ENCODE data around the gene DOCK7. TPM values are rescaled to one million over a fixed set of nuclear protein-coding genes. Genes with fewer than 3 reads are reported as not detected.

The DOCK7 gene
- total and polyA plus RNA-seq, 2 of the 13 experiments (the other 11 are each of a cell fraction or from before 2014, with no cell fraction given): 45.7 to 67.2 TPM

GRCh38 chr1:62436039-62436465, 252.1 kb downstream of the DOCK7 start (continued):
- TF ChIP-seq ZNF770 (CRISPR knock-in tag; IDR thresholded peaks at IDR 0.05) (no peak), PATZ1 (CRISPR knock-in tag; IDR thresholded peaks at IDR 0.05) (0 out of 2 replicates have a peak, but pooled peaks have one; percentile 9), ZNF607 (CRISPR knock-in tag; IDR thresholded peaks at IDR 0.05; ENCODE audit: borderline replicate concordance) (no peak), SNAPC2 (CRISPR knock-in tag; IDR thresholded peaks at IDR 0.05) (no peak), ARID3A (IDR thresholded peaks at IDR 0.05; ENCODE audit: low read depth, low read length) (no peak), GMEB2 (CRISPR knock-in tag; IDR thresholded peaks at IDR 0.05; ENCODE audit: low read depth) (peak; percentile 70; the same call in 1 of the 2 replicates), PHF5A (CRISPR knock-in tag; IDR thresholded peaks at IDR 0.05; ENCODE audit: low read depth, unreplicated experiment) (no peak), ZKSCAN5 (CRISPR knock-in tag; IDR thresholded peaks at IDR 0.05) (no peak), HNRNPL (IDR thresholded peaks at IDR 0.05; ENCODE audit: low read depth, low read length) (0 out of 2 replicates have a peak, but pooled peaks have one; percentile 45), SETDB1 (CRISPR knock-in tag; IDR thresholded peaks at IDR 0.05; ENCODE audit: borderline replicate concordance) (no peak), BRF2 (CRISPR knock-in tag; IDR thresholded peaks at IDR 0.05) (peak; percentile 70; the same call in 1 of the 2 replicates), NFE2L2 (IDR thresholded peaks at IDR 0.05; ENCODE audit: low read length) (no peak), SMARCC2 (IDR thresholded peaks at IDR 0.05) (no peak), KLF11 (CRISPR knock-in tag; IDR thresholded peaks at IDR 0.05) (no peak), ZNF709 (CRISPR knock-in tag; IDR thresholded peaks at IDR 0.05) (peak; percentile 35; the same call in 1 of the 2 replicates), RXRA (CRISPR knock-in tag; IDR thresholded peaks at IDR 0.05) (0 out of 2 replicates have a peak, but pooled peaks have one; percentile 24), ZNF780A (CRISPR knock-in tag; IDR thresholded peaks at IDR 0.05) (no peak; the same call in 1 of the 2 replicates), ZMYM4 (CRISPR knock-in tag; IDR thresholded peaks at IDR 0.05) (no peak; the same call in 1 of the 2 replicates), U2AF1 (optimal IDR thresholded peaks at IDR 0.05; ENCODE audit: low read depth, low read length) (no peak), THAP8 (CRISPR knock-in tag; IDR thresholded peaks at IDR 0.05; ENCODE audit: borderline replicate concordance) (no peak), ZNF891 (CRISPR knock-in tag; IDR thresholded peaks at IDR 0.05) (no peak)

All from HepG2 (cell line).